ENCODE data around the gene TSSC4.

The TSSC4 gene

DNA sequence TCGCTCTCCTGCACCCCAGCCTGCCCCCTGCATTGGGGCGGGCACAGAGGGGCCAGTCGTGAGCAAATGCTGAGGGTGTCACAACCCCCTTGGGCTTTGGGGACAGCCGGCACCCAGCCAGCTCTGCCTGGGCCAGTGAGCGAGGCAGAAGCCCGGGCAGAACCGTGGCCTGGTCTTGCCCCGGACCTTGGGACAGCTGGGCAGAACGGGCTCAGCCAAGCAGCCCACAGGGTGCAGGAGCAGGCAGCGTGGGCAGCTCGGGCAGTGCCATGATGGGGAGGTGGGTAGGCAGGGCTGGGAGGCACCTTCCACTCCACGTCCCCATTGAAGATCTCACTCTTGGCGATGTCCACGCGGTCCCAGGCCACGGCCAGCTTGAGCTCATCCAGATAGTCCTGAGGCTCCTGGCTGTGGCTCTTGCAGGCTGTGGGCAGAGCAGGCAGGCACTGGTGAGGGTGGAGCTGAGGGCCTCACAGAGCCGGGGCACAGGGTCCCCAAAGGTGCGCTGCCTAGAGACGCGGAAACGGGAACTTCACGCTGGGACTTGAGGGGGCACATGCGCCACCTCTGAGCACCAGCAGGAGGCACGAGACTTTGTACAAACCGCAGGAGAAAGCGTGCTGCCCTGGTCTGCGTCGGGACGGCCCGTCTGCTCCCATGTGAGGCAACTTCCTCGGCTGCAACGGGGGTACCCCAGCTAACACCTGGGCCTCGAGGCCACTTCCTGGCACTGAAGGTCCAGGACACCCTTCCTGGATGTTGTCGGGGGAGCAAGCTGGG, 15.2 kb downstream of the TSSC4 start:
- DNase-seq (ENCODE audit: low read depth in 1 of 2, low spot score in 1 of 2): no peak

DNA sequence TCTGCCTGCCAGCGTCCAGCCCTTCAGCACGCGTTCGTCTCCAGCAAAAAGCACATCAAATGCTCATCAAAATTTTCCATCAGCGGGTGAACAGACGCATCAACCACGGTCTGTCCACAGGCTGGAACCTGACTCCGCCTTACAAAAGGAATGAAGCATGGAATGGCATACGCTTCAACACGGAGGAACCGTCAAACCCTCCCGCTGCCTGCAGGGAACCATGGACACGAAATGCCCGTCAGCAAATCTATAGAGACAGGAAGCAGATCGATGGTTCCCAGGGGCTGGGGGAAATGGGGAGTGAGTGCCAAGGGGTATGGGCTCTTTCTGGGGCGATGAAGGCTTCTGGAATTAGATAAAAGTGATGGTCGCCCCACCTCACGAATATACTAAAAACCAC, 16.2 kb downstream of the TSSC4 start:
- no peak for DNase-seq (ENCODE audit: low read depth in 1 of 2, low spot score in 1 of 2)

DNA sequence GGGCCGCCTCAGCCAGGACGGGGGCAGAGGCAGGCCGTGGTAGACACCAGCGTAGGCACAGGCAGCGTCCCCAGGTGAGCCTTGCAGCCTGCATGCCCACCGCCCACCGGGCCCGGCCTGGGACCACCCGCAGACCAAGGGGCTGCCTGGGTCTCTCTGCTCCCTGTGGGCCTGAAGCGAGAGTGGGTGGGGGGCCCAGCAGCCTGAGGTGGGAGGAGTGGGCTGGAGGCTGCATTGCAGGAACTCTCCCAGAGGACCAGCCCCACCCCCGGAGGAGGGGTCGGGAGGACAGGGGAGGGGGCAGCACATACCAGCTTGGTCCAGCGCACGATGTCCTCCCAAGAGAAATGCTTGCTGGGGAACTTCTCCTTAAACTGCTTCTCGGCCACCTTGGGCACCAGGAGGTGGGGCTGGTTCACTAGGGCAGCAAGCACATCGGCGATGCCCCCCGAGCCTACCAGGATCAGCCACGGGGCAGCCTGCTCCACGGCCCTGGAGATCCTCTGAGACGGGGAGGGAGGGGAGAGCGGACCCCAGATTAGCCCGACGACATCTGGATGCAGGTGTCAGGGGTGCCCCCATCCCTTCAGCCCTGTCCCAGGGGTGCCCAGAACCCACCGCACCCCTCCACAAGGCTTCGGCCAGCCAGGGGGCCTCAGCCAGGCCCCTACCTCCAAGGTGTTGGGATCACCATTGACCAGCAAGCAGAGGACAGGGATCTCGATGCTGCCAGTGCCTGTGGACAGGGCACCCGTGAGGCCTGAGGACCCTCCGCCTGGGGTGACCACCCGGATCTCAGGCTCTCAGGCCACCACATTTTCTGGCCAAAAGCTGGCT, 17.5 kb downstream of the TSSC4 start:
- DNase-seq (ENCODE audit: low read depth in 1 of 2, low spot score in 1 of 2): no peak

DNA sequence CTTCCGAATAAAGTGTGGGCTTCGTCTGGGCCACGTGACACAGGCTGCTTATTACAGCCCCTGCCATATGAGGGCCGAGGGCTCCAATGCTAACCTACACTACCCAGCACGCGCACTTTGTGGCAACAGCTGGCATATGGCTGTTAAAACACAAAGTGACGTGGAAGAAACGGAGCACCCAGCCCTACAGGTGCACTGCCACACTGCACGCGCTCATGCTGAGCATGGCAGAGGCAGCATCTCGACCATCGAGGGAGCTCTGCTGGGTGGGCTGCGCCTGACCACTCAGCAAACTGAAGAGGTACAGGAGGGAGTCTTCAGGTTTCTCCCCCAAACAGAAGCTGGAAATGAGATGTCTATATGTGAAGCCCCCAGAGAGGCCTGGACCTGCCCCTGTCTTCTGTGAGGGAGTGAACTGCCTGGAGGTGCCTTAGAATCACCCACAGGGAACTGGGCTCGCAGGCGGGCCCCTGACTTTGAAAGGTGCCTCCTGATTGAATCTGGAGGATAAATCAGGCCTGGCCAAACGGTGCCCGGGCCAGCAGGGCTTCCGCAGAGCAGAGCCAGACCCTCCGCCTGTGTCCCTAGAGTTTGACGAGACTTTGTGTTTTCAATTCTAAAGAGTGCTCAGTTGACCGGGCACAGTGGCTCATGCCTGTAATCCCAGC, 18.3 kb downstream of the TSSC4 start:
- DNase-seq (ENCODE audit: low read depth in 1 of 2, low spot score in 1 of 2): no peak

DNA sequence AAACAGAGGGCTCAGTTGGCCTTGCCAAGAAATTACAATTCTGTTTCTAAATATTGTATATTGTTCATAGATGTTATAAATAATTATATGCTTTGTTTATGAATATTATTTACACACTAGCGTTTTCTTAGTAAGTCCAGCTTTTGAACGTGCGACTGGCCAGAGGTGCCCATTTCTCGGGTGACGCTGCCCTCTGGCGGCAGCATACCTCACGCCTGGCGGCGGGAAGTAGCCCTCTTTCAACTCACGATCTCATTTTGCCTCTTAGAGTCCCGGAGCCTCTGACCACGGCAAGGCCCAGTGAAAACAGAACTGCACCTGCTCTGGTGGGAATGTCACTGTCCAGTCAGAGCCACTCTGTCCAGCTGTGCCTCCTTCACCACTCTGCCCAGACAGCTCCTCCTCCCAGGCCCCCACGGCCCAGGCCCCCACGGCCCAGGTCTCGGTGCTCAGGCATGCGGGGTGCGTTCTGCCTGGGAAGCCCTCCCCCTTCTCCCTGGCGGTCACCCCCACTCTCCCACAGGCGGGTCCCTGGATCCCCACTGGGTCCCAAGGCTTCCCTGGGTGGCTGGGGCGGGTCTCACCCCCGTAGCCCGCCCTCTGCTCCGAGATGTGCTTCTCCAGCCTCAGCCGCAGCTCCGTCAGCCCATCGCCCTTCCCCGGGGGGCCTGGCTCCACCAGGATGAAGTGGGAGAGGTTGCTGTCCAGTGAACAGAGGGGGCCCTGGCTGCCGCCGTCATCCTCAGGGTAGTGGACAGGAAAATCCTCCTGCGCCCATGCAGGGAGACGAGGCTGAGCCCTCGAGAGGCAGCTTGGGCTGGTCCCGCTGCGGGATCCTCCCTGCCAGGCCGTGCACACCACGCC, 19.3 kb downstream of the TSSC4 start:
- DNase-seq (ENCODE audit: low read depth in 1 of 2, low spot score in 1 of 2): peak in 1 of 2 donors; percentile 28

DNA sequence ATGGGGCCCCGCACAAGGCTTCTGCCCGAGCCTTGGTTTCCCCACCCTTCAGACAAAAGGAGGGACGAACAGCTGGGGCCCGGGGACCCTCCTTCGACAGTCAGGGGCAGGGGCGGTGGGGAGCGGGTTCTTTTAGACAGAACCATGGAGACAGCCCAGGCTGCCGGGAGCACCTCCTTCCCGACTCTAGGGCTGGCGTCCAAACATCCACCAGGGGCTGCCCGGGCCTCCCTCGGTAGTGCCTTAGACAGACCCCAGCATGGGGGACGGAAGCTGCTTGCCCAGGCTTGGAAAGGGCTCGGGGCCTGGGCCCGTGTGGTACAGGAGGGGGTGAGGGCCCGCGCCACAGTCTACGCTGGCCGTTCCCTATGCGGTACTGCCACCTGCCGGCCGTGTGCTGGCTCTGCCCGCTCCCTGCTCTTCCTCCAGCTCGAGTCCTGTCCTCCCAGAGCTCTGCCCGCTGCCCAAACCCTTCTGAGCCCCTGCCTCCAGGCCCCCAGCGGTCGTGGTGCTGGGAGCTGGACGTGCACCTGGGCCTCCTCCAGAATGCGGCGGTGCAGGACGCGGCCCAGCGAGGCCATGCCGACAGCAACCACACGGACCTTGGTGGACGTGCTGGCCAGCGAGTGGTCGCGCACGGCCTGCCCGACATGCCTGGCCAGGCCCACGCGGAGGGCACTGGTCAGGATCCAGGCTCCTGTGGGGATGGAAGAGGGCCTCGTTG, 20.1 kb downstream of the TSSC4 start:
- DNase-seq (ENCODE audit: low read depth in 1 of 2, low spot score in 1 of 2): peak; percentile 52 to 63

DNA sequence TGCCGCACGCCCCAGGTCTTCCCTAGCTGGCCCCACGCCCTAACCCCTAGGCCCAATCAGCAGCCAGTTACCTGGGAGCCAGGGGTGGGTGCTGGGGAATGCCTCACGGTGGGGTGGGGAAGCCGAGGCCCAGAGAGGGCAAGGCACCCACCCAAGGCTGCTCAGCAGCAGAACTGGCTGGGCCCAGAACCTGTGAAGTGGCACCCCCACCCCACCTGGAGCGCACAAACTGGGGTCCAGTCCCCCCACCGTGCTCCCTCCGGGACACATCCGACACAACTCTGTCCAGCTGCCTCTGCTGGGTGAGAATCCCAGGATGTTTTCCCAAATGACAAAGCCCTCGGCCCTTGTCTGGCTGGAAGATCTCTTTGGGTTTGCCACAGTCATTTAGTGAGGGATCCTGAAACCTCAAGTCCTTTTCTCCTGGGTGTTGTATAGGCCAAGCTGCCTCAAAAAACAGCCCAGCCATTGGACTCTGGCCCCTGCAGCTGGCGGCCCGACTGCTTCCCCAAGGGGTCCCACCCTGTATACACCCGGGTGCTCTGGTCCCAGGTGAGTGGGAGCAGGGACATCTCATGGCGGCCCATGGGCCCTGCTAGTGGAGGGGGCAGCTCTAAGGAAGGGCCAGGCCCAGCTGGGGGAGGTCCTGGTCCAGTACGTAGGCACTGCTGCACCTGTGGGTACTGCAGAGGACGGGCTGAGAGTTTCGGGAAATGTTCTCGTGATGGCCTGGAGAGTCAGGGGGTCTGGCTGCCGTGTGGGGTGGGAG, 20.9 kb downstream of the TSSC4 start:
- DNase-seq (ENCODE audit: low read depth in 1 of 2, low spot score in 1 of 2): no peak

DNA sequence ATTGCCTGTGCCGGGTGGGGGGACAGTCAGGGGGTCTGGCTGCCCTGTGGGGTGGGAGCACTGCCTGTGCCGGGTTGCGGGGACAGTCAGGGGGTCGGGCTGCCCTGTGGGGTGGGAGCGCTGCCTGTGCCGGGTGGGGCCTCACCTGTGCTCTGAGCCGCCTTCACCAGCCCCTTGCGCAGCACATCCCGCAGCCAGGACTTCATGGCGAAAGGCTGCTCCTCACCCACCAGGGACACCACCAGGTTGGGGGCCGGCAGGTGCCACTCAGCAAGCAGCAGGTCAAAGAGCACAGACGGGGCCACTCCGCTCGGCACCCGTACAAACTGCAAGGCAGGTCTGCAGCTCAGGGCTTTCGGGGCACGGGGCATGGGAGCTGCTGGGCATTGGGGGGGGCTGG, 21.4 kb downstream of the TSSC4 start:
- DNase-seq (ENCODE audit: low read depth in 1 of 2, low spot score in 1 of 2): no peak

DNA sequence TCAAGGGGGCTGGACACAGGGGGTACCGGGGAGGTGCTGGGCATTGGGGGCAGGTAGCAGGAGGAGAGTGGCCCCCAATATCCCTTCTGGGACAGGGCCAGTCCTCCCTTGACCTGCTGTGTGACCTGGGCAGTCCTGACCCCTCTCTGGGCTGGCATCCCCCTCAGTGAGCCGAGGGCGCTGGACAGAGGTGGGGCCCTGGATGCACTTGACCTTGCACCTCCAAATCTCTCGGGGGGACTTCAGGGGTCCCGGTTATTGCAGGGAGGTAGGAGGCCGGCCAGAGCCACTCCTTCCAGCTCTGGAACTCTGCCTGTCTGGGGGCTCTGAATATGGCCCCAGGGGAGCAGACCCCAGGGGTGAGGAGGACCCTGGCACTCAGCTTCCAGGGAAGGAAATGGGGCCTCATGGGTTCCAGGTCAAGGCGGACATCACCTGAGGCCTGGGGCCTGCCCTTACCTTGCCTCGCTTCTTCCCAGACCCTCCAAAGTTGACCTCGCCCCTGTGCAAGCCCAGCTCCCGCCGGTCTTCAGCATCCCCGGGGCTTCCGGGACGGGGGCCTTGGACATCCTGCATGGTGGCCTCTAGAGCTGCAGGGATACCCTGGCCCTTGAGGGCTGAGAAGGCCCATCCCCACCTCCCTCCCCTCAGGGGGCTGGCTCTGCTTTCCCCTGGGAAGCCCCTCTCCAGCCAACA, 22.1 kb downstream of the TSSC4 start:
- DNase-seq (ENCODE audit: low read depth in 1 of 2, low spot score in 1 of 2): no peak

DNA sequence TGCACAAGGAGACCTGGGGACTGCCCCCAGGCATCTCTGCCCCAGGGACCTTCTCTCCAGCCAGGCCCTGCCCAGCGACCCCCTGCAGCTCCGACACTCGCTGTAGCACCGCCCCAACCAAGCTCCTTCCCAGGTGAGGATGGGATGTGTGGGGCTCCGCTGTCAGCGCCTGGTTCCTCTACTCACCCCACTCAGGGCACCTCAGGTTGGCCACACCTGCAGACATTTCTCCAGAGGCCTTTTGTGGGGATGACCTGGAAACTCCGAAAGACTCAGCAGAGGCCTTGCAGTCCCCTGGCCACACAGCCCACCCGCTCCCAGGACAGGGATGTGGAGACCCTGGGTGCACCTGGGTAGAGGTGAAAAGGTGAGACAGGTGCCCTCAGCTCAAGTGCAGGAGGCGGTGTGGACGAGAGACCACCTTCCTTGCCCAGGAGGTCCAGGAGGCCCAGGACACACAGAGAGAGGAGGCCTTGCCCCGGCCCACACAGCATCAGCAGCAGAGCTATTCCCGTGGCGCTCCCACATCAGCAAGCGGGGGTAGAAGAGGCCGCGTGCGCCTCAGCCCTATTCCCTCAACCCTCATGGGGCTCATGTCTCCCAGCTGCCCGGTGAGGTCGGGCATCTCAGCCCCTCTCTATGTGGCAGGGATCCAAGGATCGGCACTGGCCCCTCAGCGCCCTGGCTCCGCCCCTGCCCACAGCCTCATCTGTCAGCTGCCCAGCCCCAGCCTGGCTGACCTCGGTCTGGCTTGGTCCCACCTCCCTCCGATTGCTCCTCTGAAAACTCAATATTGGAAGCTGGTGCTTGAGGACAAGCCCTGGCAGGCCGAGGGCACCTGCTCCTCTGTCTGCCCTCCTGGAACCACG, 22.8 kb downstream of the TSSC4 start:
- DNase-seq (ENCODE audit: low read depth in 1 of 2, low spot score in 1 of 2): no peak

DNA sequence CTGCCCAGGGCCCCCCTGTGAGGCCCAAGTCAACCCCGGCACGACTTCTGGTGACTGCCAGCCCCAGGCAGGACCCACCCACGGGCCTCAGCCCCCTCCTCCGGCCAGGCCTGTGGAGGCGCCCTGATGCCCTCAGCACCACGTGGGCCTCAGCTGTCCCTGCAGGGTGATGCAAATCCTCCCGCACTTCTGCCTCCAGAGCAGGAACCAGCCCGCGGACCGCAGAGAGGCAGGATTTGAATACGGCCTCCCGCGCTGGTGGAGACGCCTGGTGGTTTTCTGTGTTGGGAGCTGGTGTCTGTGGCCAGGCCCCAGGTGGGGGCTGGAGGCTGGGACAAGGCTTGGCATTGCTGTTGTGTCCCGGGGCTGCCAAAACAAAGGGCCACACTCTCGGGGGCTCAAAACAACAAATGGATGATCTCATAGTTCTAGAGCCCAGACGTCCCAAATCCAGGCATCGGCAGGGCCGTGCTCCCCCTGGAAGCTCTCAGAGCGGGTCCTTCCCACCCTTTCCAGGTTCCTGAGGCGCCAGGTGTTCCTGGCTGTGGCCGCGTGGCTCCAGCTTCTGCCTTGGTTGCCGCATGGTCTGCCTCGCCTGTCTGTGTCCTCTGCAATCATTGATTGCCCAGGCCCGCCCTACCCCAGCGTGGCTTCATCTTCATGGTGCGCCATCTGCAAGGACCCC, 24.4 kb downstream of the TSSC4 start:
- no peak for DNase-seq (ENCODE audit: low read depth in 1 of 2, low spot score in 1 of 2)

DNA sequence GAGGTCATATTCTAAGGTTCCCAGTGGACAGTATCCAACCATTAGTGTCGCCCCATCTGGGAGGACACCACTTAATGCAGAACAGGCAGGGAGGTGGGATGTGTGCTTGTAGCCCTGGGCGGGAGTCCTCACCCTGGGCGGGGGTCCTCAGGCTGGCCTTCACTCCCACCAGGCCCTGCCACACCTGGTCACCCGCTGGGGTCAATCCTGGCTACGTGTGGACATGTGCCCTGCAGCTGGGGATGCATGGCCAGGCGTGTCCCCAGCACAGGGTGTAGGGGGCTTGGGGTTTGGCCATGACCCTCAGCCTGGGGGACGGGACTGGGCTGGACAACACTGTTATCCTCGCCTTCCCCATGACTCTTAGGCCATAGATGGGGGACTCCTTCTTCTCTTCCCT, 25.0 kb downstream of the TSSC4 start:
- no peak for DNase-seq (ENCODE audit: low read depth in 1 of 2, low spot score in 1 of 2)

DNA sequence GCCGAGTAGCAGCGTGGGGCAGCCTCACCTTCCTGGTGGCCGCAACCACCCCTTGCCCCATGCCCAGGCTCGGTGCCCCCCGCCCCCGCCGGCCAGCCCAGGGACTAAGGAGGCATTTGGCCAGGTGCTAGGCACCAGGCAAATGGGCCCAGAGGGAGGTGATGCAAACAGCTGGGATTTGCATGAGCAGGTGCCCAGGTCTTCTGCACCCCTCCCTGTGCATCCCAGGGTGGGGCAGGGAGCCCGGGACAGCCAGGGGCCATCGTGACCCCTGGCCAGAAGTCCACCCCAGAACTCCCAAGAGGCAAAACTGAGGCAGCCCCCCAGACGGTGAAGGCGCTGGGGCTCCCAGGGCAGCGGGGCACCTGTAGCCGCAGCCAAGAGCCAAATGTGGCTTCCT, 25.7 kb downstream of the TSSC4 start:
- DNase-seq (ENCODE audit: low read depth in 1 of 2, low spot score in 1 of 2): no peak

DNA sequence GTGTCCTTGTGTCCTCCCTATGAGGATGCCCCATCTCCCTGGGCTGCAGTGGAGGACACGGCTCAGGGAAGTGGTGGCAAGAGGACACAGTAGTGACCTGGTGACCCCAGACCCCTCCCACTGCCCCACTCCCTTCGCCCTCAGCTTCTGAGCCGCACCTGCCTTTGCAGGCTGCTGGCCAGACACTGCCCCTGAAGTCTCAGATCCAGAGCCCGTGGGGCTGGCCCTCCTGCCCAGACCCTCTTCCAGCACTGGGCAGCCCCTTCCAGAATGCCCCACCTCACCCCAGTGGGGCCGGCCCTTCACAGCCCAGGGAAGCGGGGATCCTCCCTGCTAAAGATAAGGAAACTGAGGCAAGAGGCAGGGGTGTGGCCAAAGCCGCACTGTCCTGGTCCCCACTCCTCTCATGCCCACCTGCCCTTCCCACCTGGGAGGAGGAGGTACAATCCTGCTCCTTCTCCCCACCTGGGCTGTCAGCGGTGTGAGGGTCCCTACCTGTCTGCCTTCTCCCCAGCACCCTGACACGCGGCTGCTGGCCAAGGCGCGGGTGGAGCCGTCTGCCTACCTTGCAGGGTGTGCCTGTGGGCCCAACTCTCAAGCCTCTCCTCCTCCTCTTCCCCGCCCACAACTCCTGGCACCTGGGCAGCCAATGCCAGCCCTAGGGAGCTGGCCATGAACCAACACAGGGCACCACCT, 26.4 kb downstream of the TSSC4 start:
- DNase-seq (ENCODE audit: low read depth in 1 of 2, low spot score in 1 of 2): no peak

DNA sequence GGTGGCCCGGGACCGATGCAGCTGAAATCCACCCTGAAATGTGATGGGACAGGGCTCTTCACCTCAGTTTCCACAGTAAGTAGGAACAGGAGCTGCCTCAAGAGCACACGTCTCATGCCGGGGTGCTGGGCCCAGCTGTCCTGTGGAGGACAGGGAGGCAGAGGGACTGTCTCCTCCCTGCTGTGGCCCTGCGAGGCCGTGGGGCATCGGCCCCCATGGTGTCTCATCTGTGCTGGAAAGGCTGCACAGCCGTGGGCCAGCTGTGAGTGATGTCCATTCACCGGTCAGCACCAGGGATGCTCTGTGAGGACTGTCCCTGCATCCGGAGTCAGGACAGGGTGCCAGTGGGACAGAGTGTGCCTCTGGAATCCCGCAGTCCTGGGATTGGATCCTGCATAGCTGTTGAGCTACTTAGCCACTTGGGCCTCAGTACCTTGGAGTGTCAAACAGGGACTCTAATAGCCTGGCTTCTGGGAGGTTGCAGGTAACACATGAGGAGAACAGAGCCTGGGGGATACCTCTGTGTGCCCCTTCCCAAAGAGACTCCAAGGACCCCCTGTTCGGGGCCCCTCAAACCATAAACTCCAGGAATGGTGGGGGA, 27.3 kb downstream of the TSSC4 start:
- no peak for DNase-seq (ENCODE audit: low read depth in 1 of 2, low spot score in 1 of 2)

DNA sequence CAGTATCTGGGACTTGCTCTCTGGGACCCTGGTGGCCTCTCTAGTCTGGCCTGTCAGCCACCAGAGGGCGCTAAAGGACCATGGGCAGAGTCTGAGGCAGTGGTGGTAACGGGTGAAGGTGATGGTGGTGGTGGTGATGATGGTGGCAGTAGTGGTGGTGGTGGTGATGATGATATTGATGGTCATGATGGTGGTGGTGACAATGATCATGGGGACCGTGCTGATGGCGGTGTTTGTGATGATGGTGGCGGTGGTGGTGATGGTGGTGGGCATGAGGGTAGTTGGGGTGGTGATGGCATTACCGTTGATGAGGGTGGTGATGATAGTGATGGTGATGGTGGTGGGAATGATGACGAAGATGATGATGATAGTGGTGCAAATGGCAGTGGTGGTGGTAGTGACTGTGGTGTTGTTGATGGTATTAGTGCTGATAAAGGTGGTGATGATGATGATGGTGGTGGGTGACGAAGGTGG, 27.8 kb downstream of the TSSC4 start:
- peak; percentile 84 to 87 for DNase-seq (ENCODE audit: low read depth in 1 of 2, low spot score in 1 of 2)

Measured in activated CD4-positive, alpha-beta T cell treated with anti-CD3 and anti-CD28 coated beads, Interleukin-2, amount 50 U/mL, for 24 hours (primary cell).